Bronchial epithelial cell (primary cell): Measurements from ENCODE around the gene PPP2R5D. TPM values are rescaled to one million over a fixed set of nuclear protein-coding genes. Genes with fewer than 3 reads are reported as not detected.
"Not testable (repeated sequence)": the region's sequence is repeated elsewhere in the genome, so short reads cannot be mapped to it uniquely, and the experiment has no call there.

ENCODE experiments used
- DNase-seq: peaks from one replicate; pipeline ENCODE4 v3.0.0-alpha.2; 2010; ENCODE audit warnings: low read depth
- FAIRE-seq: peaks from 2 replicates; lab custom pipeline; 2011; peaks lifted over from hg19 to GRCh38; lab: Jason Lieb, UNC
- H3K27me3 ChIP-seq: 2 replicates; pipeline ENCODE4 v1.5.1; 2011; ENCODE audit warnings: low read length; ENCODE audit not compliant: control insufficient read depth, insufficient read depth
- H3K36me3 ChIP-seq: 2 replicates; pipeline ENCODE4 v1.5.1; 2011; ENCODE audit warnings: low read length; ENCODE audit not compliant: control insufficient read depth, insufficient read depth
- H3K4me3 ChIP-seq: 2 replicates; pipeline ENCODE4 v1.5.1; 2011; ENCODE audit warnings: mild to moderate bottlenecking, low read depth, low read length, control low read depth
- CTCF ChIP-seq: IDR thresholded peaks from 2 replicates; pipeline ENCODE4 v1.5.1; 2011; ENCODE audit warnings: mild to moderate bottlenecking, moderate library complexity, low read length, control low read depth, inconsistent platforms; ENCODE audit not compliant: insufficient read depth, severe bottlenecking
- total RNA-seq: library from RNA; depleted of rRNA; stranded (reverse); fragments of >200 nt; gene quantifications from 2 replicates; pipeline ENCODE4 v1.2.1, GENCODE V29; 2014

The PPP2R5D gene
- total RNA-seq, 1 donor from 2014 or later: 27.6 TPM

- Histone ChIP-seq H3K4me3 (no peak overlapping the region), H3K36me3 (peaks cover 22% of the 10 kb centered on the region), H3K27me3 (no peaks in the 10 kb centered on the region)
- DNase-seq (no peak), FAIRE-seq (no peak)
- TF ChIP-seq CTCF: no peak
These were observed 52.3 kb downstream of the PPP2R5D start for GRCh38 chr6:43036712-43037111.

DNA sequence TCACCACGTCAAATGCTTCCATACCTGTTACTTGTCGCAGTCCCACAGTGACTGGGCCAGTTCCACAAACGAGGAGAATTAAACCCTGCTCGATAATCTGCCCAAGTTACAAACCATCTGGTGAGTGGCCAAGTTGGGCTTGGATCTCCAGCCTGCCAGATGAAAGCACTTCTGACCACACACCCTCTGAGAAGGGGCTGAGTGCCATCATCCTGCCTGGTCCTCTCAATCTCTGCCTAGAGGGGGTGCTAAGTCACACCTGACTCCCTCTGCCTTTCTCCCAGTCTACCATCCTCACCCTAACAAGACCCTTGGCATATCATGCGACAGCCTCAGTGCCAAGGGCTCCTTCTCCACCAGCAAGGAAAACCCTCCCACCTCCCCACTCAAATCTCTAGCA is 52.8 kb downstream of the PPP2R5D start:
- peak; percentile 62 for FAIRE-seq
- no peak for TF ChIP-seq CTCF

DNA sequence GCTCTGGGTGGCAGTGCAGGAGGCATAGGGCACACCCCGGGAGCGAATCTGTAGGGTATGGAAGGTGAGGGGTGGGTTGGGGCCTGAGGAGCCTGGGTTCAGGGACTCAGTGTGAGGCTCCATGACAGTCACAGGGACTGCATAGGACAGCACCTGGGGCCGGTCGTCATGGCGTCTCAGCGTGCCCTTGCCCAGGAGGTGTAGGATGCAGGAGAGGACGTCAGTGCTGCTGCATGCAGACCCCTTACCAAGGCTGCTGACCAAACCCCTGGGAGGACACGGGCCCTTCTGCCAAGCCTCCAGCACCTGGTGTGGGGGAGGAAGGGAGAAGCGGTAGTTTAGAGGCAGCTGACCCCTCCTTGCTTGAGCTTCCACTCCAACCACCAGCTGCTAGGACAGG is 53.3 kb downstream of the PPP2R5D start:
- Histone ChIP-seq H3K4me3 (no peak overlapping the region), H3K36me3 (peaks cover 21% of the 10 kb centered on the region), H3K27me3 (no peaks in the 10 kb centered on the region)
- FAIRE-seq (no peak), DNase-seq (no peak)
- no peak for TF ChIP-seq CTCF

More for the DNA sequence above, 52.8 kb downstream of the PPP2R5D start:
- DNase-seq: no peak
- H3K27me3 ChIP-seq: no peaks in the 10 kb centered on the region
- no peak overlapping the region for H3K4me3 ChIP-seq
- H3K36me3 ChIP-seq: peaks cover 22% of the 10 kb centered on the region

DNA sequence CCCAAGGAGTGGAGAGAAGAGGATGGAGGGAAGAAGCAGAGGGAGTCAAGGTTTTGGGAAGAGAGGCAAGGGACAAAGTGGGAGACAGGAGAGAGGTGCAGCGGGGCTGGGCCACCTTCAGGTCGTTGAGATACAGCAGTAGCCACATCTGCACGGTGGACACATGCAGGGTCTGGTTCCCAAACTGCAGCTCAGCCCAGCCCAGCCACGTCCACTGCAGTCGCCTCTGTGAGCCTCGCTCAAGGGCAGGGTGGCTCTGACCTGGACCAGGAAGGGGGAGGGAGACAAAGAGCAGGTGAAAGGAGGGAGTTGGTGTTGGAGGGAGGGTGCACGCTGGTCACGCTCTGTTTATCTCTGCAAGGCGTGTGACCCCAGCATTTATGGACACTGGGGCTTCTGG is 54.4 kb downstream of the PPP2R5D start:
- TF ChIP-seq CTCF: no peak
- no peak overlapping the region for H3K4me3 ChIP-seq
- DNase-seq: no peak
- FAIRE-seq: no peak
- H3K36me3 ChIP-seq: peaks cover 30% of the 10 kb centered on the region
- H3K27me3 ChIP-seq: no peaks in the 10 kb centered on the region

DNA sequence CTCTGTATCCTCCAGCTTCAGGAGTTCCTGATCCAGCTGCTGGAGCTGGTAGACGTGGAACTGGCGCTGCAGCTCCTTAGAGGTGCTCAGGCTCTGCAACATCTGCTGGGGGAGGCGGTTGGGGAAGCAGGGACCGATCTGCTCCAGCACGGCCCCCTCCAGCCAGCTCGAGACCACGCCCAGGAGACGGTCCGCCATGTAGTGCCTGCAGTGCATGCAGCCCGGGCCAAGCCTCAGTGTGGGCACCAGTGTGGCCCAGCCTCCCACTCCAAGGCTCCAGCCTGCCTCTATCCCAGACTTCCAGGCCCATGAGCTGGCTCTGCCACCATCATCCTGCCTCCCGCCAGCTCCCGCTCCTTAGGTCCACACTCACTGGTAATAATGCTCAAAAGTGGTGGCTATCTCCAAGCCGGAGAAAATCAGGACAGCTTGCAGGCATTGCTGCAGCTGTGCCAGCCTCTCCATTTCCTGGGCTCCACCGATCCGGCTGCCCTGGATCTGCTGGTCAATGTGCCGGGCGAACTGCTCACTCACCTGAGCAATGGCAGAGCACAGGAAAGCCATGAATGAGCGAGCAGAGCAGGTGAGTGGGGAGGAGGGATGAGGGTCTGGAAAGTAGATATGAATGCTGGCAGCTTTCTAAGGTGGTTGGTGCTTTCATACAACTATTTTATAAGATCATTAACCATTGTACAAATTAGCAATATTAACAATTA is 56.3 kb downstream of the PPP2R5D start:
- no peak overlapping the region for H3K4me3 ChIP-seq
- H3K27me3 ChIP-seq: no peaks in the 10 kb centered on the region
- no peak for DNase-seq
- H3K36me3 ChIP-seq: peaks cover 32% of the 10 kb centered on the region
- TF ChIP-seq CTCF: no peak
- FAIRE-seq: peak; percentile 80

- peaks cover 39% of the 10 kb centered on the region for H3K36me3 ChIP-seq
- DNase-seq, FAIRE-seq, H3K27me3 ChIP-seq, H3K4me3 ChIP-seq: not testable (repeated sequence)
These were observed 57.1 kb downstream of the PPP2R5D start for GRCh38 chr6:43041475-43041874.
